ENCODE measurements around the gene YIF1A.
A peak's percentile ranks its signal among the peaks of the same experiment; 100 is the strongest.
"Not testable (repeated sequence)": the region's sequence is repeated elsewhere in the genome, so short reads cannot be mapped to it uniquely, and the experiment has no call there.

YIF1A gene

GRCh38 chr11:66311965-66312548, 23.1 kb upstream of the YIF1A start:
- peak; percentile 92 for DNase-seq (ENCODE audit: low read depth)

- no peak for DNase-seq (ENCODE audit: low read depth)
Observed at GRCh38 chr11:66311470-66311964, 22.6 kb upstream of the YIF1A start.

- DNase-seq (ENCODE audit: low read depth), result not testable (repeated sequence)
Observed at GRCh38 chr11:66310803-66311440, 22.0 kb upstream of the YIF1A start.

- no peak for DNase-seq (ENCODE audit: low read depth)
Observed at GRCh38 chr11:66310324-66310723, 21.4 kb upstream of the YIF1A start.

- DNase-seq (ENCODE audit: low read depth), result no peak
Observed at GRCh38 chr11:66309475-66309874, 20.5 kb upstream of the YIF1A start.

- no peak for DNase-seq (ENCODE audit: low read depth)
Observed at GRCh38 chr11:66302656-66303055, 13.7 kb upstream of the YIF1A start.

- DNase-seq (ENCODE audit: low read depth), result no peak
Observed at GRCh38 chr11:66299186-66299585, 10.2 kb upstream of the YIF1A start.

- DNase-seq (ENCODE audit: low read depth), result no peak
Observed at GRCh38 chr11:66297610-66298009, 8.7 kb upstream of the YIF1A start.

GRCh38 chr11:66294626-66295620, 6.0 kb upstream of the YIF1A start:
- DNase-seq (ENCODE audit: low read depth), result no peak

GRCh38 chr11:66293777-66294625, 5.1 kb upstream of the YIF1A start:
- no peak for DNase-seq (ENCODE audit: low read depth)

GRCh38 chr11:66293352-66293751, 4.4 kb upstream of the YIF1A start:
- DNase-seq (ENCODE audit: low read depth), result no peak

- no peak for DNase-seq (ENCODE audit: low read depth)
Observed at GRCh38 chr11:66292543-66293332, 3.8 kb upstream of the YIF1A start.

GRCh38 chr11:66291706-66292542, 3.0 kb upstream of the YIF1A start, which contains the start of gene TMEM151A:
TMEM151A (plus strand) TSS chr11:66291894; CDS start chr11:66292014, 120 bp downstream.
- no peak for DNase-seq (ENCODE audit: low read depth)

- no peak for DNase-seq (ENCODE audit: low read depth)
Observed at GRCh38 chr11:66291303-66291705, 2.4 kb upstream of the YIF1A start.

- DNase-seq (ENCODE audit: low read depth), result no peak
Observed at GRCh38 chr11:66290330-66290621, 1.3 kb upstream of the YIF1A start.

- DNase-seq (ENCODE audit: low read depth), result peak; percentile 59
Observed at GRCh38 chr11:66289548-66290329, 796 bp upstream of the YIF1A start.

- DNase-seq (ENCODE audit: low read depth), result no peak
Observed at GRCh38 chr11:66287889-66288670, 863 bp downstream of the YIF1A start.

- no peak for DNase-seq (ENCODE audit: low read depth)
Observed at GRCh38 chr11:66287211-66287888, 1.6 kb downstream of the YIF1A start.
